Neutrophil (primary cell): ENCODE results near the gene PMF1.
A peak's percentile ranks its signal among the peaks of the same experiment; 100 is the strongest.
"Not testable (repeated sequence)": the region's sequence is repeated elsewhere in the genome, so short reads cannot be mapped to it uniquely, and the experiment has no call there.

Experiments used
- H3K27ac ChIP-seq: fragments of 200-600 bp; sonication (generic); 2 replicates; pipeline ENCODE4 v1.5.1; 2016; ENCODE audit warnings: mild to moderate bottlenecking, moderate library complexity
- H3K27me3 ChIP-seq: fragments of 200-600 bp; sonication (generic); 2 replicates; pipeline ENCODE4 v1.6.0; 2016; ENCODE audit warnings: mild to moderate bottlenecking
- H3K36me3 ChIP-seq: fragments of 200-600 bp; sonication (generic); 2 replicates; pipeline ENCODE4 v1.5.1; 2017
- H3K4me1 ChIP-seq, 2 experiments: fragments of 200-600 bp in 1 of 2; sonication (generic) in 1 of 2; 1 replicate in 1 of 2; 2 replicates in 1 of 2; pipeline versions ENCODE4 v1.5.1 to v1.6.1; 2013 to 2016; ENCODE audit warnings: low read depth in 1 of 2, low read length in 1 of 2, mild to moderate bottlenecking in 1 of 2, moderate library complexity in 1 of 2; ENCODE audit not compliant: control insufficient read depth in 1 of 2, insufficient read depth in 1 of 2
- H3K4me3 ChIP-seq, 2 experiments: fragments of 200-600 bp in 1 of 2; sonication (generic) in 1 of 2; 1 replicate in 1 of 2; 2 replicates in 1 of 2; pipeline ENCODE4 v1.5.1; 2013 to 2016; ENCODE audit warnings: low read depth in 1 of 2, low read length in 1 of 2, mild to moderate bottlenecking in 1 of 2, moderate library complexity in 1 of 2
- H3K9me3 ChIP-seq: fragments of 200-600 bp; sonication (generic); 2 replicates; pipeline ENCODE4 v1.5.1; 2016
- TF ChIP-seq, protein P1 (sequence below): fragments of 200-600 bp; sonication (generic); IDR thresholded peaks from 2 replicates; pipeline ENCODE4 v1.5.1; 2016; ENCODE audit warnings: antibody characterized with exemption

PMF1 gene

DNA sequence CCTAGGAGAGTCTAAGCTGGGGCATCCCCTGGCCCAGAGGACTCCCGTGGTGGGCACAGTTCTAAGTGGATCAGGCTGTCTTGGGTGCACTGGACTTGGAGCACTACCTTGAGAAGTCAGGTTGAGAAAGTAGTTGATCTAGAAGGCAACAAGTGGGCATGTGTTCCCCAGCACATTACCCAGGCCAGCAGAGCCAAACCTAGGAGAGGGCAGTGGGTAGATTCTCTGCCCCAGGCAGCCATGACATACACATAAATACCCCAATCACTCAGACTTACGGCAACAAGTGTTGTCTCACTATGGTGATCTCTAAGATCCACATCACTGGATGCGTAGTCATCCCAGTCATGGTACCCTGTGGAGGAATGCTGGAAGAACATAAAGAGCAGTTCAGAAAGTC lies 1.6 kb upstream of the PMF1 start:
- H3K9me3 ChIP-seq = no peaks in the 10 kb centered on the region
- peaks cover 28 to 36% of the 10 kb centered on the region in 2 experiments for H3K4me1 ChIP-seq
- peak overlapping the region; percentile 94 for H3K27ac ChIP-seq
- H3K4me3 ChIP-seq = no peak overlapping the region
- H3K36me3 ChIP-seq = peaks cover 66% of the 10 kb centered on the region
- TF ChIP-seq, protein P1, sequence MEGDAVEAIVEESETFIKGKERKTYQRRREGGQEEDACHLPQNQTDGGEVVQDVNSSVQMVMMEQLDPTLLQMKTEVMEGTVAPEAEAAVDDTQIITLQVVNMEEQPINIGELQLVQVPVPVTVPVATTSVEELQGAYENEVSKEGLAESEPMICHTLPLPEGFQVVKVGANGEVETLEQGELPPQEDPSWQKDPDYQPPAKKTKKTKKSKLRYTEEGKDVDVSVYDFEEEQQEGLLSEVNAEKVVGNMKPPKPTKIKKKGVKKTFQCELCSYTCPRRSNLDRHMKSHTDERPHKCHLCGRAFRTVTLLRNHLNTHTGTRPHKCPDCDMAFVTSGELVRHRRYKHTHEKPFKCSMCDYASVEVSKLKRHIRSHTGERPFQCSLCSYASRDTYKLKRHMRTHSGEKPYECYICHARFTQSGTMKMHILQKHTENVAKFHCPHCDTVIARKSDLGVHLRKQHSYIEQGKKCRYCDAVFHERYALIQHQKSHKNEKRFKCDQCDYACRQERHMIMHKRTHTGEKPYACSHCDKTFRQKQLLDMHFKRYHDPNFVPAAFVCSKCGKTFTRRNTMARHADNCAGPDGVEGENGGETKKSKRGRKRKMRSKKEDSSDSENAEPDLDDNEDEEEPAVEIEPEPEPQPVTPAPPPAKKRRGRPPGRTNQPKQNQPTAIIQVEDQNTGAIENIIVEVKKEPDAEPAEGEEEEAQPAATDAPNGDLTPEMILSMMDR = no peak
- H3K27me3 ChIP-seq = no peaks in the 10 kb centered on the region

- Histone ChIP-seq H3K4me3 (peak overlapping the region; percentile 85), H3K27me3 (no peaks in the 10 kb centered on the region), H3K36me3 (peaks cover 57% of the 10 kb centered on the region), H3K27ac (peak overlapping the region; percentile 94), H3K4me1 (peaks cover 37 to 43% of the 10 kb centered on the region in 2 experiments), H3K9me3 (no peaks in the 10 kb centered on the region)
- TF ChIP-seq, protein P1 = no peak
These were observed 677 bp upstream of the PMF1 start for GRCh38 chr1:156212130-156212529.

GRCh38 chr1:156213644-156213966 lies 798 bp downstream of the PMF1 start:
- Histone ChIP-seq H3K27me3 (no peaks in the 10 kb centered on the region), H3K4me1 (peaks cover 52 to 58% of the 10 kb centered on the region in 2 experiments), H3K9me3 (no peaks in the 10 kb centered on the region), H3K36me3 (peaks cover 43% of the 10 kb centered on the region), H3K27ac (peak overlapping the region; percentile 94), H3K4me3 (peak overlapping the region; percentile 85)
- TF ChIP-seq, protein P1 = no peak

DNA sequence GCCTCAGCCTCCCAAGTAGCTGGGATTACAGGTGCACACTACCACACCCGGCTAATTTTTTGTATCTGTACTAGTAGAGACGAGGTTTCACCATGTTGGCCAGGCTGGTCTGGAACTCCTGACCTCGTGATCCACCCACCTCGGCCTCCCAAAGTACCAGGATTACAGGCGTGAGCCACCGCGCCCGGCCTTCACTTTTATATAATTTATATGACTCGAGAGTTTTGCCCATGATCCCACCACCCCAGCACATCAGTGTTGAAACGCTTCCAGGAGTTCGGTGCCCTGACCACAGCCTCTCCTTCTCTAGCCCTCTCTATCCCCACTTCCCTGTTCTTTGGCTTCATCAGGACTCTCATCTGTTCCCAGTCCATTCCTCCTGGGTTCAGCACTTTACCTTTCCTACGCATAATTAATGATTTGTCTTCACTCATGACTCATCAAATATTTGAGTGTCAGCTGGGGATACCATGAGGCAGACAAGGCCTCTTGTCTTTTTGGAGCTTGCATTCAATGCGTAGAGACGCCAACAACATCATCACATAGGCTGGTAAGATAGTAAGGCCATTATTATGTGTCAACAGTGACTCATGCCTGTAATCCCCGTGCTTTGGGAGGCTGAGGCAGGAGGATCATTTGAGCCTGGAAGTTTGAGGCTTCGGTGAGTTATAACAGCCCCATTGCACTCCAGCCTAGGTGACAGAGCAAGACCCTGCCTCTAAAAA lies 1.4 kb downstream of the PMF1 start:
- H3K27me3 ChIP-seq = no peaks in the 10 kb centered on the region
- TF ChIP-seq, protein P1 = no peak
- peaks cover 57 to 64% of the 10 kb centered on the region in 2 experiments for H3K4me1 ChIP-seq
- H3K27ac ChIP-seq = peak overlapping the region; percentile 94
- H3K36me3 ChIP-seq = peaks cover 37% of the 10 kb centered on the region
- H3K9me3 ChIP-seq = no peaks in the 10 kb centered on the region
- H3K4me3 ChIP-seq = peak overlapping the region; percentile 85

DNA sequence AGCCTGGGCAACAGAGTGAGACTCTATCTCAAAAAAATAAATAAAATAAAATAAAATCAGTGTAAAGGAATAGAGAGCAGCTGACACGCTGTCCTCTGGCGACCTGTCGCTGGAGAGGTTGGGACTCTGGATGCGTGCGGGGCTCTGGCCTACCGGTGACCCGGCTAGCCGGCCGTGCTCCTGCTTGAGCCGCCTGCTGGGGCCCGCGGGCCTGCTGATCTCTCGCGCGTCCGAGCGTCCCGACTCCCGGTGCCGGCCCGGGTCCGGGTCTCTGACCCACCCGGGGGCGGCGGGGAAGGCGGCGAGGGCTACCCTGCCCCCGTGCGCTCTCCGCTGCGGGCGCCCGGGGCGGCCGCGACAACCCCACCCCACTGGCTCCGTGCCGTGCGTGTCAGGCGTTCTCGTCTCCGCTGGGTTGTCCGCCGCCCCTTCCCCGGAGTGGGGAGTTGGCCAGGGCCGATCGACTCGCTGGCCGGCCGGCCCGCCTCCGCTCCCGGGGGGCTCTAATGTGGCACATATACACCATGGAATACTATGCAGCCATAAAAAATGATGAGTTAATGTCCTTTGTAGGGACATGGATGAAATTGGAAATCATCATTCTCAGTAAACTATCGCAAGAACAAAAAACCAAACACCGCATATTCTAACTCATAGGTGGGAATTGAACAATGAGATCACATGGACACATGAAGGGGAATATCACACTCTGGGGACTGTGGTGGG lies 3.7 kb downstream of the PMF1 start:
- not testable (repeated sequence) for H3K9me3 ChIP-seq, H3K4me3 ChIP-seq, H3K27me3 ChIP-seq
- Histone ChIP-seq H3K36me3 (peaks cover 24% of the 10 kb centered on the region), H3K4me1 (peaks cover 63 to 68% of the 10 kb centered on the region in 2 experiments), H3K27ac (peak overlapping the region; percentile 97)

DNA sequence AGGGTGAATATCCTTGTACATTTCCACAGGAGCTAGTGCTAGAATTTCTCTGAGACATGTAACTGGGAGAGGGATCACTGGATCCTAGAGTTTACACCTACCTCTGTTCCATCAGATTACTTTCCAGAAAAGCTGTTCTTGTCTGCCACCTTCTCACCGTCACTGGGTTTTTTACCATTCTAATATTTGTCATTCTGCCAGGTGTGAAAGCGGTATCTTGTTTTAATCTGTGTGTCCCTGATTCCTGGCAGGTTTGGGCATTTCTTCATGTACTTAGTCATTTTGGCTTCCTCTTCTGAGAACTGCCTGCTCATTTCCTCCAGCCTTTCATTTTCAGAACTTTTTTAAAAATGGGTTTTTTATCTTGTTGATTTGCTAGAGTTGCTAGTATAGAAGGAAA lies 5.1 kb downstream of the PMF1 start:
- peaks cover 16% of the 10 kb centered on the region for H3K36me3 ChIP-seq
- H3K4me1 ChIP-seq = peaks cover 55 to 59% of the 10 kb centered on the region in 2 experiments
- no peaks in the 10 kb centered on the region for H3K27me3 ChIP-seq
- peak overlapping the region; percentile 97 for H3K27ac ChIP-seq
- H3K4me3 ChIP-seq = peak overlapping the region; percentile 62 to 67
- TF ChIP-seq, protein P1 = peak; percentile 12
- H3K9me3 ChIP-seq = no peaks in the 10 kb centered on the region
